Measurements from ENCODE around the gene DCST2.

GRCh38 chr1:155070158-155070621 is 36.6 kb upstream of the DCST2 start:
- TF ChIP-seq CTCF (IDR thresholded peaks at IDR 0.05) (no peak), POLR2A (IDR thresholded peaks at IDR 0.05) (no peak), EP300 (IDR thresholded peaks at IDR 0.05) (no peak)
